IPS-15b (cell line): ENCODE results near the gene ATRN.
"Not testable (repeated sequence)": the region's sequence is repeated elsewhere in the genome, so short reads cannot be mapped to it uniquely, and the experiment has no call there.

Source experiments
- H3K27me3 ChIP-seq: one replicate; pipeline ENCODE4 v1.6.1; 2013; ENCODE audit warnings: low read length; ENCODE audit not compliant: control insufficient read depth, insufficient read depth
- H3K36me3 ChIP-seq: one replicate; pipeline ENCODE4 v1.6.1; 2013; ENCODE audit warnings: low read length; ENCODE audit not compliant: control insufficient read depth, insufficient read depth
- H3K4me1 ChIP-seq: one replicate; pipeline ENCODE4 v1.6.1; 2013; ENCODE audit warnings: mild to moderate bottlenecking, low read length; ENCODE audit not compliant: control insufficient read depth, insufficient read depth
- H3K4me3 ChIP-seq: one replicate; pipeline ENCODE4 v1.5.1; 2013; ENCODE audit warnings: low read depth, low read length
- H3K9ac ChIP-seq: one replicate; pipeline ENCODE4 v1.6.1; 2013; ENCODE audit warnings: low read depth, mild to moderate bottlenecking, low read length
- H3K9me3 ChIP-seq: one replicate; pipeline ENCODE4 v1.6.1; 2013; ENCODE audit warnings: mild to moderate bottlenecking, low read length; ENCODE audit not compliant: control insufficient read depth, insufficient read depth

The ATRN gene

DNA sequence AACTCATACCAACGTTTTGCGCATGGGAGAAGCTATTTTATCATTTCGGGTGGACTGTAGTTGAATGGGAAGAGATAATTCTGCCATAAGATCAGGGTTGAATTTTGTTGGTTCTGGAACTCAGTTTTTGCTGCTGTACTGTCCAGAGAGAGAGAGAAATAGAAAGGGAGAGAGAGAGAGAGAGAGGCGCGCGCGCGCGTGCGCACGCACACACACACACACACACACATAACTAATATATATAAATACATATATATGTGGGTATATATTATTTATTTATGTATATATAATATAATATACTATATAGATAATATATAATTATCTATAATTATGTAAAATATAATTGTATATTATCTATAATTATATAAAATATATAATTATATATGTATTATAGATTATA, 21.9 kb downstream of the ATRN start:
- no peaks in the 10 kb centered on the region for H3K9me3 ChIP-seq
- no peaks in the 10 kb centered on the region for H3K36me3 ChIP-seq
- no peaks in the 10 kb centered on the region for H3K4me1 ChIP-seq
- no peaks in the 10 kb centered on the region for H3K27me3 ChIP-seq
- no peak overlapping the region for H3K4me3 ChIP-seq
- H3K9ac ChIP-seq = no peak overlapping the region

DNA sequence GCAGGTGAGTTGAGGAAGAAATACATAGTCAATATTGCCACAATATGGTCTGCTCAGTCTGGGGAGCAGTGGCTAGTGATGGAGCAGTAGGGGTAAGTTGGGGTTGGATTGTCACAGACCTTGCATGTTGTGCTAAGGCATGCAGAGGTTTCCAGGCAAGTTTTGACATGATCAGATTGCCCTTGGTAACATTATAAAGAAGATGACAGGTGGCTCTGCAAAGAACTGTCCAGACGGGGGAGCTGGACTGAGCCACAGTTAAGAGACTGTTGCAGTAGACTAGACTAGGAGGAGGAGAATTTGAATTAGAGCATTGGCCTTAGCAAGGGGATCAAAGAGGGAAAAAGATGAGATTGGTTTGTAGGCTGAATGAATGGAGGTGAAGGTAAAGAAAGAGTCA, 23.4 kb downstream of the ATRN start:
- no peaks in the 10 kb centered on the region for H3K4me1 ChIP-seq
- no peaks in the 10 kb centered on the region for H3K9me3 ChIP-seq
- H3K36me3 ChIP-seq = no peaks in the 10 kb centered on the region
- no peak overlapping the region for H3K4me3 ChIP-seq
- H3K27me3 ChIP-seq = no peaks in the 10 kb centered on the region
- no peak overlapping the region for H3K9ac ChIP-seq

DNA sequence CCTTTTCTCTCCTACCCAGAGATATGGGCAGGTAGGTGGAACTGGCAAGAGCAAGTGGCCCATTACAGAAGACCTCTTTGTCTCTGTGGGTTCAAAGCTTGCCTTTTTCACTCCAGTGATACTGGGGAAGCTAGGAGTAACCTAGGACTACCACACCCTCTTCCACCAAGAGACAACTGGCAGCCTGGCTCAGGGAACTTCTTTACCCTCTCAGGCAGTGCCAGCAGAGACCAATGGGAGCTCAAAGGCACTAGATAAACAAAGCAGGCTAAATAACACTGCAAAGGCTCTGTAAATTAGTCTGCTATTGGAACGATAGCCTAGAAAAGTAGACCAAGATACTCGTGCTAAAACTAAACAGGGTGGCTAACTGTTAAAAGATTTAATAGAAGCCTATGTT, 32.1 kb downstream of the ATRN start:
- H3K27me3 ChIP-seq = no peaks in the 10 kb centered on the region
- no peaks in the 10 kb centered on the region for H3K9me3 ChIP-seq

DNA sequence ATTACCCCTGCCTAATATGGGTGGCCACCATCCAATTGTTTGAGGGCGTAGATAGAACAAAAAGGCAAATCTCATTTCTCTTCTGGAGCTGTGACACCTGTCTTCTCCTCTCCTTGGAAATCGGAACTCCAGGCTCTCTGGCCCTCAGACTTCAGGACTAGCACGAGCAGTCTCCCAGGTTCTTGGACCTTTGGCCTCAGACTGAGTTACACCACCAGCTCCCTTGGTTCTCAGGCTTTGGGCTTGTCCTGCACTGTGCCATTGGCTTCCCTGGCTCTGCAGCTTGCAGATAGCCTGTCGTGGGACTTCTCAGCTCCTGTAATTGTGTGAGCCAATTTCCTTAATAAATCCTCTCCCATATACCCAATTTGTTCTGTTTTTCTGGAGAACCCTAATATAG, 34.3 kb downstream of the ATRN start:
- Histone ChIP-seq H3K4me3 (no peak overlapping the region), H3K4me1 (no peaks in the 10 kb centered on the region), H3K27me3 (no peaks in the 10 kb centered on the region), H3K36me3 (no peaks in the 10 kb centered on the region), H3K9ac (no peak overlapping the region), H3K9me3 (no peaks in the 10 kb centered on the region)

More for the DNA sequence above, 32.1 kb downstream of the ATRN start:
- H3K4me1 ChIP-seq = no peaks in the 10 kb centered on the region
- H3K9ac ChIP-seq = no peak overlapping the region
- no peaks in the 10 kb centered on the region for H3K36me3 ChIP-seq
- no peak overlapping the region for H3K4me3 ChIP-seq

DNA sequence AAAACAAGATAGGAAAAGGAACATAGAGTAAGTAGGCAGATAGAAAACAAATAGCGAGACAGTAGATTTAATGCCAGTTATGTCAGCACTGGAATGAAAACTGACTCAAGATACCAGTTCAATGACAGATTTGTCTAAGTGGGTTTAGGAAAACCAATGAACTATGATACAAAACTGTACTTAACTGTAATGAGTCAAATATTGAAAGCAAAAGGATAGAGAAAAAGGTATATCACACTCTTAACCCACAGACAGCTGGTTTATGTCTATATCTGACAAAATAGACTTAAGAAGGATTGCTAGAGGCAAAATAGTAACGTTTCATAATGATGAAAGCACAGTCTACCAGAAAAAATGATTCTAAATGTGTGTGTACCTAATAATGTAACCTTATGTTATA, 38.2 kb downstream of the ATRN start:
- Histone ChIP-seq H3K9ac (no peak overlapping the region), H3K36me3 (no peaks in the 10 kb centered on the region), H3K9me3 (no peaks in the 10 kb centered on the region), H3K4me1 (no peaks in the 10 kb centered on the region), H3K27me3 (no peaks in the 10 kb centered on the region), H3K4me3 (no peak overlapping the region)

DNA sequence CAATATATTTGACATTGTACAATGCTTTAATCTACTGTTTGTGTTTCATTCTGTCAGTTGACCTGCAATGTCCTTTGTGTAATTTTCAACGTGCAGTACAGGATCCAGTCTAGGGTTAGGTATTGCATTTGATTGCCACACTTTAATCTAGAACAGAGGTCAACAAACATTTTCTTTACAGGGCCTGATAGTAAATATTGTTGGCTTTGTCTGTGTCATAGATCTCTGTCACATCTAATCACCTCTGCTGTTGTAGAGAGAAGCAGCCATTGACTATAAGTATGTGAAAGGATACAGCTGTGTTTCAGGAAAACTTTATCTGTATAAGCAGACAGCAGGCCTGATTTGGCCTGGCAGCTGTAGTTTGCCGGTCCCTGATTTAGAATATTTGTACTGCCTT, 39.3 kb downstream of the ATRN start:
- H3K9ac ChIP-seq = no peak overlapping the region
- H3K9me3 ChIP-seq = no peaks in the 10 kb centered on the region
- no peaks in the 10 kb centered on the region for H3K27me3 ChIP-seq
- H3K4me3 ChIP-seq = no peak overlapping the region
- H3K4me1 ChIP-seq = no peaks in the 10 kb centered on the region
- H3K36me3 ChIP-seq = no peaks in the 10 kb centered on the region

- not testable (repeated sequence) for H3K27me3 ChIP-seq, H3K4me3 ChIP-seq, H3K4me1 ChIP-seq, H3K9me3 ChIP-seq, H3K9ac ChIP-seq, H3K36me3 ChIP-seq
Observed at GRCh38 chr20:3512239-3512638, 41.4 kb downstream of the ATRN start.

GRCh38 chr20:3514012-3514642, 43.3 kb downstream of the ATRN start:
- Histone ChIP-seq H3K36me3 (no peaks in the 10 kb centered on the region), H3K9me3 (no peaks in the 10 kb centered on the region), H3K4me1 (no peaks in the 10 kb centered on the region), H3K27me3 (no peaks in the 10 kb centered on the region), H3K4me3 (no peak overlapping the region), H3K9ac (no peak overlapping the region)

GRCh38 chr20:3515379-3516170, 44.8 kb downstream of the ATRN start:
- Histone ChIP-seq H3K9ac (no peak overlapping the region), H3K9me3 (no peaks in the 10 kb centered on the region), H3K4me1 (no peaks in the 10 kb centered on the region), H3K27me3 (no peaks in the 10 kb centered on the region), H3K36me3 (no peaks in the 10 kb centered on the region), H3K4me3 (no peak overlapping the region)

DNA sequence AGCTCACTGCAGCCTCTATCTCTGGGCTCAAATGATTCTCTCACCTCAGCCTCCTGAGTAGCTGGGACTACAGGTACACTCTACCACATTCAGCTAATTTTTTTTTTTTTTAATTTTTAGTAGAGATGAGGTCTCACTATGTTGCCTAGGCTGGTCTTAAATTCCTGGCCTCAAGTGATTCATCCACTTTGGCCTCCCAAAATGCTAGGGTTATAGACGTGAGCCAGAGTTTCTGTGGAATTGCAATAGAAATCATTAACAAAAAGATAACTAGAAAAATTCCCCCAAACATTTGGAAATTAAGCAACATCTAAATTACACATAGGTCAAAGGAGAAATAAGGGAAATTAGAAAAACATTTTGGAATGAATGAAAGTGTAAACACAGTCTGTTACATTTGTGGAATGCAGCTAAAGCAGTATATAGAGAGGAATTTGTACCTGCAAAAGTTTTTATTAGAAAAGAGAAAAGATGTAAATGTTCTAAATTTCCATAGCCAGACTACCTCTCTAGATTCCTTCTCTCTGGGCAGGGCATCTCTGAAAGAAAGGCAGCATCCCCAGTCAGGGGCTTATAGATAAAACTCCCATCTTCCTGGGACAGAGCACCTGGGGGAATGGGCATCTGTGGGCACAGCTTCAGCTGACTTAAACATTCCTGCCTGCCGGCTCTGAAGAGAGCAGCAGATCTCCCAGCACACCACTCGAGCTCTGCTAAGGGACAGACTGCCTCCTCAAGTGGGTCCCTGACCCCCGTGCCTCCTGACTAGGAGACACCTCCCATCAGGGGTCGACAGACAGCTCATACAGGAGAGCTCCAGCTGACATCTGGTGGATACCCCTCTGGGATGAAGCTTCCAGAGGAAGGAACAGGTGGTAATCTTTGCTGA, 51.3 kb downstream of the ATRN start:
- Histone ChIP-seq H3K36me3 (no peaks in the 10 kb centered on the region), H3K9ac (no peak overlapping the region), H3K27me3 (no peaks in the 10 kb centered on the region), H3K4me1 (no peaks in the 10 kb centered on the region), H3K4me3 (no peak overlapping the region), H3K9me3 (no peaks in the 10 kb centered on the region)

DNA sequence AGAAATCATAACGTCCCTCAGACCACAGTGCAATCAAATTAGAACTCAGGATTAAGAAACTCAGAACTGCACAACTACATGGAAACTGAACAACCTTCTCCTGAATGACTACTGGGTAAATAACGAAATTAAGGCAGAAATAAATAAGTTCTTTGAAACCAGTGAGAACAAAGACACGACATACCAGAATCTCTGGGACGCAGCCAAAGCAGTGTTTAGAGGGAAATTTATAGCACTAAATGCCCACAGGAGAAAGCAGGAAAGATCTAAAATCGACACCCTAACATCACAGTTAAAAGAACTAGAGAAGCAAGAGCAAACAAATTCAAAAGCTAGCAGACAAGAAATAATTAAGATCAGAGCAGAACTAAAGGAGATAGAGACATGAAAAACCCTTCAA, 53.9 kb downstream of the ATRN start:
- H3K36me3 ChIP-seq, H3K27me3 ChIP-seq, H3K4me3 ChIP-seq, H3K9ac ChIP-seq, H3K4me1 ChIP-seq, H3K9me3 ChIP-seq: not testable (repeated sequence)
